Hematopoietic multipotent progenitor cell treated with erythropoietin and hydrocortisone succinate and interleukin-3 and kit ligand, for 8 days (in vitro differentiated cells): ENCODE measurements around the gene DBI.

Source experiments
- DNase-seq: peaks from one replicate; pipeline ENCODE4 v3.0.0-alpha.2; 2015

The DBI gene

DNA sequence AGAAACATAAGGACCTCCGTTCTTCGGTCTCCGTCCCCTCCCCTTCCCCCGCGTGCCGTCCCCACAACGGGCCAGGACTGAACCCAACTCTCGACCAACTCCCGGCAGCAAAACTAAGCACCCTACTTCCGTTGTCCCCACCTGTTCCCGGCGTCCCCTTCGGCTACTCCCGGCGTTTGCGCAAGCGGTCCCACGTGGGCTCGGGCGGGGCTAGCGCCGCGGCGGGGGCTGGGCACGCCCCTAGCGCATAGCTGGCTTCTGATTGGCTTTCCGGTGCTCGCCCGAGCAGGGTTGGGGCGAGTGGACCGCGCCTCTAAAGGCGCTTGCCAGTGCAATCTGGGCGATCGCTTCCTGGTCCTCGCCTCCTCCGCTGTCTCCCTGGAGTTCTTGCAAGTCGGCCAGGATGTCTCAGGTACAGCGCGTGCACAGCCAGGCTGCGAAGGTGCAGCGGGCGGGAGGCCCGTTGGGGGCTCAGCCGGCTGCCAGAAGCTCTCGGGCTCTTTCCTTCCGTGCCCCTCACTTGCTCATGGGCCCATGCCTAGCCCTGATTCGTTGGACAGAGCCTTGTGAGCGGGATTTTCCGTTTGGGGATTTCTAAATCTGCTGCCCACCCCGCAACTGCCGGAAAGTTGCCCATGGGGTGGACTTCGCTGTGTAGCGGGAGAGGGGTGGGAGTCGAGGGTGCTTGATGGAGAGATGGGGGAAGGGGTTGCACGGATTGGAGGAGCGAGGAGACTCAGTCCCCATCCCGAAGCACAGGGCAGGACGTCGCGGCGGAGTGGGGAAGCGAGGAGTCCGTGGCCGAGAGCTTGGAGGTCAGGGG, at the start of gene DBI, which contains the start of gene C2orf76:
Gene DBI (plus strand): TSS at position 329 of the 823 bp plus-strand sequence. CDS start 75 bp downstream, at position 404.
Gene C2orf76 (minus strand): TSS at position 186 of the 823 bp plus-strand sequence. CDS start 26,875 bp downstream, outside the sequence.
- DNase-seq, result peak; percentile 95

DNA sequence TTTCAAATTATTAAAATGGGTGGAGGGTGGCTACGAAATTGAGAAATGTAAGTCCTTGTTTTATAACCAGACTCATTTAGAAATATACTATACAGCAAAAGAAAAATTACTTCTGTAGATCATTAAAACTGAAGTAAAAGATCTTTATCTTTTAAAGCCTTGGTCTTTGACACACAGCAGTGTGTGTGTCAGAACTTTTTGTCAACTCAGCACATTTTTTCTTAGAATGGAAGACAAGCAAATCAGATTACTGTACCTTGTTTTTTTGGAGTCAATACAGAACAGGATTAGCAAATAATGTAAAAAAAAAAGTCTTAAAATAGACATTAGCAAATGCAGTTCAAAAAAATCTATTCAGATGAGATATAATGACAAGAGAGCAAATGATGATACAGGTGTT, 49.2 kb upstream of the DBI start:
- DNase-seq, result no peak

- no peak for DNase-seq
Observed at GRCh38 chr2:119319593-119319992, 47.2 kb upstream of the DBI start.

DNA sequence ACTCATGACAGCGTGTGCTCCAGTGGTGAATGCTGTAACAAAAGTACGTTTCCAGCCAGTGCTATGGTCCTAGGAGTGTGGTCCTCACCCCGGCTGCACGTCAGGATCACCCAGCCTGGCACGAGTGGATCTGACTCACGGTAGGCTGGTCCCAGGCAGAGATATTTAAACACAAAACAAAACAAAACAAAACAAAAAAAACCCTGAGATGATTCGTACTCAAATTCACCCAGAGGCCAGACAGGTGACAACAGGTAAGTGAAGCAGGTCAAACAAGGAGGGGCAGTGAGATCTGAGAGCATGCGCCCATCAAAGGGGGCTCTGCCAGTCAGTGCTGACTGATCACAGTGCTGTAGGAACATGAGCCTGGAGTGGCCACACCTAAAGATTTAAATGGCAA, 43.3 kb upstream of the DBI start:
- no peak for DNase-seq

- DNase-seq, result no peak
Observed at GRCh38 chr2:119324685-119325270, 42.0 kb upstream of the DBI start.

DNA sequence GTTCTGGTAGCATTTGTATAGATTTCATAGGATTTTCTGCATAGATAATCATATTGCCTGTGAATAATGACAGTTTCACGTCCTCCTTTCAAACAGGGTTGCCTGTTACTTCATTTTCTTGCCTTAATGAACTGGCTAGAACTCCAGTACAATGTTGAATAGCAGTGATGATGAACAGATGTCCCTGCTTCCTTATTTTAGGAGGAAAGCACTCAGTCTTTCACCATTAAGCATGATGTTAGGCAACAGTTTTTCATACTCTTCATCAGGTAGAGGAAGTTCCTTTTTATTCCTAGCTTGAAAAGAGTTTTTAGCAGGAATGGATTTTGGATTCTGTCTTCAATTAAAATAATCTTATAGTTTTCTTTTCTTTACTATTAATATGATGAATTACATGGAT, 39.8 kb upstream of the DBI start:
- DNase-seq, result no peak

DNA sequence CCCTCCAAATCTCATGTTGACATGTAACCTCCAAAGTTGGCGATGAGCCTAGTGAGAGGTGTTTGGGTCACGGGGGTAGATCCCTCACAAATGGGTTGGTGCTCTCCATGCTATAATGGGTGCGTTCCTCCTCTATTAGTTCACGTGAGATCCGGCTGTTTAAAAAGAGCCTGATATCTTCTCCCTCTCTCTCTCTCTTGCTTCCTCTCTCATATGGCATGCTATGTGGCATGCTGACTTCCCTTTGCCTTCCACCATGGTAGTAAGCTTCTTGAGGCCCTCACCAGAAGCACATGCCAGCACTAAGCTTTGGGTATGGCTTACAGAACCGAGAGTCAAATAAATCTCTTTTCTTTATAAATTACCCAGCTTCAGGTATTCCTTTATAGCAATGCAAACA, 39.3 kb upstream of the DBI start:
- no peak for DNase-seq

DNA sequence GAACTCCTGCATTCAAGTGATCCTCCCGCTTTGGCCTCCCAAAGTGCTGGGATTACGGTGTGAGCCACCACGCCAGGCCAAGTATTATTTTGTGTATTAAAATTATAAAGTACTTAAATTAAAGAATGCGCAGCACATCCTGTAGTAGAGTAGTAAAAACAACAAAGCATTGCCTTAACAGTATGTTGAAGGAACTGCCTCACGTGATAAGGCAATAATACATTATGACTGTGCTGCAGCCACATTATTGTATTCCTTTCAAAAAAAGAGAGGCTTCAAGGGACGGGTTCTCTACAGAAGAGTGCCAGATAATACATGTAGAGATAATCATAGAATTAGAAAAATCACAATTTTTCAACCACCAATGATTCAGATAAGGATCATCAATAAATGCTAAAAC, 33.8 kb upstream of the DBI start:
- DNase-seq, result no peak

DNA sequence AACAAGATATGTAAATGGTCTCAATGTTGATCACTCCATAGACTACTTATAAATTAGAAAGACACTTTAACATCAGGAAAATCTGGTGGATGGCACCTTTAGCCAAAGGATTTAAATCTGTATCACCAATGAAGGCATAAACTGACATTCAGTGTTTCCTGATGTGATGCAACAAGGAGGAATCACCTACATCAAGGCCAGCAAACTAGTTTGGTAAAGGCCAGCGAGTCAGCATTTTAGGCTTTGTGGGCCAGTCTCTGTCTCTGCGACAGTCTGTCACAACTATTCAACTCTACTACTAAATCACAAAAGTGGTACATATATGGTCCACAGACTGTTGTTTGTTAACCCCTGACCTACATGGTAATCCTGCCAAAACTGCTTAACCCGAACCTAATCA, 33.4 kb upstream of the DBI start:
- no peak for DNase-seq

- DNase-seq, result no peak
Observed at GRCh38 chr2:119333833-119334232, 32.9 kb upstream of the DBI start.

GRCh38 chr2:119337749-119338148, 29.0 kb upstream of the DBI start:
- no peak for DNase-seq

DNA sequence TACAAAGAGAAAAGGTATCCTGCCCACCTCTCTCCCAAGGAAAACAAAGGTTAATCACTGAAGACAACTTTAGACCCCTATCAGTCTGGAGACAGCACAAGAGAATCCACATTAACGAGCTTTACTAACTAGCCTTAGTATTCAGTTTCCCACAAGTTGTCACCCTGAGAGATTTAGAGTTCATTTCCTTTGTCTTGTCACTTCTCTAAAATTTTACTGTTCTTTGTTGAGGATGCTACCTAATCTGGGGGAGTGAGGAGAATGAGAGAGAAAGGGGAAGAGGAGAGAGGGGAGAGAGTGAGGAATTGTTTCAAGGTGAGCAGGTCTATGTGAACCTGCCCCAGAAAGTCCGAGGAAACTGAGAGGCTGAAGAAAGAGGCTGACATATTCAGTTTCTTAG, 28.5 kb upstream of the DBI start:
- DNase-seq, result no peak

GRCh38 chr2:119338826-119339561, 27.8 kb upstream of the DBI start:
- DNase-seq, result peak; percentile 94

GRCh38 chr2:119339562-119339923, 27.2 kb upstream of the DBI start:
- no peak for DNase-seq

- no peak for DNase-seq
Observed at GRCh38 chr2:119341684-119342083, 25.1 kb upstream of the DBI start.

GRCh38 chr2:119349289-119349688, 17.5 kb upstream of the DBI start:
- DNase-seq, result no peak

DNA sequence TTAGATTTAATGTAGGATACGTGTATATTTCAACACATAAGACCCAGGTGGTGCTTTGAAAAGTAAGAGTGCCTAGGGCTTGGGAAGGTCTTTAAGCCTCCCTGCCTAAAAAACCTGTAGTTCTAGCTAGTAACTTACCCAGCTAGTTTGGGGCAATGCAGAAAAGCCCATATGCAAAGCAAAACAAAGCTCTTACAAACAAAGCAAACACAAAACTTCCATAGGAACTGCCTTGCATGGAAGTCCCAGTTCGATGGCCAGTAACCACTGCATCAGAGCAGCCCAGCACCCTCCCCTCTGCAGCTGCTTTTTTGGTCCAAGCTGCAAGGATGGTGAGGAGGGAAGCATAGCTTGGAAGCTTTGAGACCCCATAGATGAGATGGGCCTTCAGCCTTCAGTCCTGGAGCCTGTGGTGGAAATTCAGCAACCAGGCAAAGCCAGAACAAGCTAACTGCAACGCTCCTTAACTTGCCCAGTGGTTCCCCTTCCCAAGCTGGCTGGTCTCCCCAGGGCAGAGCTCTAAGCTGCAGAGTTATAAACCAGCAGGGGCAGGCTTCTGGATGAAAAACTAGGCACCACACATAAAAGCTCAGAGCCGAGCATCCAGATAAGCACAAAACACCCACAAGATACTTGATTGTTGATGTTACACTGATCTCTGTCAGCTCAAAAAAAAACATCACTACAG, 16.3 kb upstream of the DBI start:
- DNase-seq, result no peak

DNA sequence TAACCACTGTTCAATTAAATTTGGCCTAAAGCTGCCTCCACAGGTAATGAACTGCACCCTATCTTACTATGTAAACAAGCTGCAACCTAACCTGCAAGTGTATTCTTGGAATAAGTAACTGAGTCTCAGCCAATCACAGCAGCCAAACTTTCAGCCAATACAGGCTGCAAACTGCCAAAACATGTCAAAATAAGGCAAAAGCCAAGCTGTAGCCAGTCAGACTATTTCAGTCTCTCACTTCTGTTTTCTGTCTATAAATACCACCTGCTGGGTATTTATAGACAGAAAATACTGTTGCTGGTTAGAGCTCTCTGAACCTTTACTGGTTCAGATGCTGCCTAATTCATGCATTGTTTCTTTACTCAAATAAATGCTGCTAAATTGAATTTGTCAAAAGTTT, 14.4 kb upstream of the DBI start:
- no peak for DNase-seq

- no peak for DNase-seq
Observed at GRCh38 chr2:119354860-119355259, 11.9 kb upstream of the DBI start.

DNA sequence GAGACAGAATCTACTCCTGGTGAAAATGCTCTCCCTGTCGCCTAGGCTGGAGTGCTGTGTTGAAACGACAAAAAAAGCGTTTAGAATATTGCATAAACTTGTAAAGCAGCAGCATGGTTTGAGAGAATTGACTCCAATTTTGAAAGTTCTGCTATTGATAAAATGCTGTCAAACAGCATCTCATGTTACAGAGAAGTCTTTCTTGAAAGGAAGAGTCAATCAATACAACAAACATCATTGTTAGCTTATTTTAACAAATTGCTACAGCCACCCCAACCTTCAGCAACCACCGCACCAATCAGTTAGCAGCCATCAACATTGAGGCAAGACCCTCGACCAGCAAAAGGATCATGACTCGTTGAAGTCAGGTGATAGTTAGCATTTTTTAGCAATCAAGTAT, 7.0 kb upstream of the DBI start:
- no peak for DNase-seq

GRCh38 chr2:119360423-119360966, 6.3 kb upstream of the DBI start:
- DNase-seq, result no peak

DNA sequence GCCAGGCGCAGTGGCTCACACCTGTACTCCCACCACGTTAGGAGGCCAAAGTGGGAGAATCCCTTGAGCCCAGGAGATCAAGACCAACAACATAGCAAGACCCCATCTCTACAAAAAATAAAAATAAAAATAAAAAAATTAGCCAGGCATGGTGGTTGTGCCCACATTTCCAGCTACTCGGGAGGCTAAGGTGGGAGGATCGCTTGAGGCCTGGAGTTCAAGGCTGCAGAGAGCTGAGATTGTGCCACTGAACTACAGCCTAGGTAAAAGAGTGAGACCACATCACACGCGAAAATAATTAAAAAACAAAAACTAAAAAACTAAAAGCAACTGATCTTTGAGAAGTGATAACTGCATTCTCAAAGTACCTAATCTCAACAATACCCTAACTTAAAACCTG, 2.0 kb upstream of the DBI start:
- no peak for DNase-seq

- no peak for DNase-seq
Observed at GRCh38 chr2:119365436-119365835, 1.3 kb upstream of the DBI start.
